Smooth muscle cell (in vitro differentiated cells): Measurements from ENCODE around the gene IQGAP2. TPM values are rescaled to one million over a fixed set of nuclear protein-coding genes. Genes with fewer than 3 reads are reported as not detected.

ENCODE experiments used
- DNase-seq: peaks from one replicate; lab custom pipeline; 2025; ENCODE audit not compliant: unreplicated experiment; lab: John Stamatoyannopoulos, UW
- H2AFZ ChIP-seq: fragments of 200-600 bp; sonication (generic); 2 replicates; pipeline ENCODE4 v1.6.0; 2016; ENCODE audit warnings: antibody characterized with exemption, low read depth, mild to moderate bottlenecking
- H3F3A ChIP-seq: fragments of 200-600 bp; sonication (generic); 2 replicates; pipeline ENCODE4 v1.6.0; 2017; ENCODE audit warnings: antibody characterized with exemption, low read depth
- H3K27ac ChIP-seq: fragments of 200-600 bp; sonication (generic); 2 replicates; pipeline ENCODE4 v1.5.1; 2016; ENCODE audit warnings: low read depth, mild to moderate bottlenecking
- H3K27me3 ChIP-seq: fragments of 200-600 bp; sonication (generic); 2 replicates; pipeline ENCODE4 v1.6.1; 2016; ENCODE audit warnings: low read depth, mild to moderate bottlenecking
- H3K36me3 ChIP-seq: fragments of 200-600 bp; sonication (generic); 2 replicates; pipeline ENCODE4 v1.5.1; 2016; ENCODE audit warnings: low read depth
- H3K4me1 ChIP-seq: fragments of 200-600 bp; sonication (generic); 2 replicates; pipeline ENCODE4 v1.5.1; 2016; ENCODE audit warnings: low read depth
- H3K4me2 ChIP-seq: fragments of 200-600 bp; sonication (generic); 2 replicates; pipeline ENCODE4 v1.6.0; 2016; ENCODE audit warnings: mild to moderate bottlenecking
- H3K4me3 ChIP-seq: fragments of 200-600 bp; sonication (generic); 2 replicates; pipeline ENCODE4 v1.5.1; 2016; ENCODE audit warnings: mild to moderate bottlenecking
- H3K79me2 ChIP-seq: fragments of 200-600 bp; sonication (generic); 2 replicates; pipeline ENCODE4 v1.6.0; 2016; ENCODE audit warnings: low read depth, mild to moderate bottlenecking
- H3K9ac ChIP-seq: fragments of 200-600 bp; sonication (generic); 2 replicates; pipeline ENCODE4 v1.6.0; 2016; ENCODE audit warnings: low read depth
- H3K9me3 ChIP-seq: fragments of 200-600 bp; sonication (generic); replicated peaks from 2 replicates; pipeline ENCODE4 v1.5.1; 2016; ENCODE audit warnings: low read depth
- H4K20me1 ChIP-seq: fragments of 200-600 bp; sonication (generic); 2 replicates; pipeline ENCODE4 v1.6.0; 2016; ENCODE audit warnings: low read depth
- WGBS: methylation state at CpG from one replicate; pipeline ENCODE4 v1.1.7; 2016; ENCODE audit warnings: low lambda C conversion rate; 5-methylcytosine and 5-hydroxymethylcytosine counted together
- polyA plus RNA-seq: library from polyadenylated mRNA; unstranded; fragments of >200 nt; fragmentation: Nextera tagmentation; extraction: Ambion mirVana; gene quantifications from 2 replicates; pipeline ENCODE4 v1.2.1, GENCODE V29; 2016
- total RNA-seq: library from RNA; depleted of rRNA; stranded (reverse); fragments of >200 nt; gene quantifications from 2 replicates; pipeline ENCODE4 v1.2.3, GENCODE V29; 2014
- TF ChIP-seq, protein P1 (sequence below): fragments of 200-600 bp; sonication (generic); IDR thresholded peaks from 2 replicates; pipeline ENCODE4 v1.5.1; 2017; ENCODE audit warnings: borderline replicate concordance, mild to moderate bottlenecking, antibody characterized with exemption; ENCODE audit not compliant: insufficient read depth, poor library complexity, severe bottlenecking

The IQGAP2 gene
- total and polyA plus RNA-seq, 2 experiments from 2014 or later: 7.3 to 16.6 TPM

DNA sequence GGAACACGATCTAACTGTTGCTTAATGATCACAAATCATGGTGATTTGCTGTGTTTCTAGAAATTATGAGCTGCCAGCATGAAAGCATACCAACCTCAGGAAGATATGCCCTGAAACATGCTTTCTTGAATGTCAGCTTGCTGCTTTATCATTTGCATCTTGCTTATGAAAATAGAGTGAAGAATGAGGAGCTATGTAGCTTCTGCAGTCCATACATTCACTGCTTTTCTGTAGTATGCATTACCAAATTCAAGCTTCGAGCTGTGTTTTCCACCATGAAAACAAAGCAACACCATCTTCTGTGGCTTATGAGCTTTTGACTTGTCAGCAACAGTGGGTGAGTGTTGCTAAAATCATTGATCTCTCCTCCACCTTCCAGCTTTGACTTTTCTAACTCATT is 203.6 kb downstream of the IQGAP2 start:
- no peaks in the 10 kb centered on the region for H3K27me3 ChIP-seq
- H3K4me1 ChIP-seq: peaks cover 16% of the 10 kb centered on the region
- no peak overlapping the region for H3K9ac ChIP-seq
- no peaks in the 10 kb centered on the region for H3K36me3 ChIP-seq
- TF ChIP-seq, protein P1, sequence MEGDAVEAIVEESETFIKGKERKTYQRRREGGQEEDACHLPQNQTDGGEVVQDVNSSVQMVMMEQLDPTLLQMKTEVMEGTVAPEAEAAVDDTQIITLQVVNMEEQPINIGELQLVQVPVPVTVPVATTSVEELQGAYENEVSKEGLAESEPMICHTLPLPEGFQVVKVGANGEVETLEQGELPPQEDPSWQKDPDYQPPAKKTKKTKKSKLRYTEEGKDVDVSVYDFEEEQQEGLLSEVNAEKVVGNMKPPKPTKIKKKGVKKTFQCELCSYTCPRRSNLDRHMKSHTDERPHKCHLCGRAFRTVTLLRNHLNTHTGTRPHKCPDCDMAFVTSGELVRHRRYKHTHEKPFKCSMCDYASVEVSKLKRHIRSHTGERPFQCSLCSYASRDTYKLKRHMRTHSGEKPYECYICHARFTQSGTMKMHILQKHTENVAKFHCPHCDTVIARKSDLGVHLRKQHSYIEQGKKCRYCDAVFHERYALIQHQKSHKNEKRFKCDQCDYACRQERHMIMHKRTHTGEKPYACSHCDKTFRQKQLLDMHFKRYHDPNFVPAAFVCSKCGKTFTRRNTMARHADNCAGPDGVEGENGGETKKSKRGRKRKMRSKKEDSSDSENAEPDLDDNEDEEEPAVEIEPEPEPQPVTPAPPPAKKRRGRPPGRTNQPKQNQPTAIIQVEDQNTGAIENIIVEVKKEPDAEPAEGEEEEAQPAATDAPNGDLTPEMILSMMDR: no peak
- no peaks in the 10 kb centered on the region for H3K9me3 ChIP-seq
- peak overlapping the region; percentile 15 for H3K27ac ChIP-seq
- peak overlapping the region; percentile 63 for H3K4me2 ChIP-seq
- 73% methylated on average over 2 of the region's 2 CpGs for WGBS
- DNase-seq: no peak
- no peaks in the 10 kb centered on the region for H3K79me2 ChIP-seq
- H4K20me1 ChIP-seq: no peaks in the 10 kb centered on the region
- no peak overlapping the region for H3K4me3 ChIP-seq
- H2AFZ ChIP-seq: peak overlapping the region; percentile 64
- no peaks in the 10 kb centered on the region for H3F3A ChIP-seq

GRCh38 chr5:76607353-76607871 is 204.3 kb downstream of the IQGAP2 start:
- no peaks in the 10 kb centered on the region for H4K20me1 ChIP-seq
- H3K36me3 ChIP-seq: no peaks in the 10 kb centered on the region
- H3K4me2 ChIP-seq: peak overlapping the region; percentile 63
- H3K9me3 ChIP-seq: no peaks in the 10 kb centered on the region
- DNase-seq: no peak
- 51% methylated on average over 9 of the region's 9 CpGs for WGBS
- no peak overlapping the region for H3K9ac ChIP-seq
- H3K27ac ChIP-seq: peak overlapping the region; percentile 15
- no peaks in the 10 kb centered on the region for H3K79me2 ChIP-seq
- no peaks in the 10 kb centered on the region for H3K27me3 ChIP-seq
- H3K4me1 ChIP-seq: peaks cover 16% of the 10 kb centered on the region
- H3F3A ChIP-seq: no peaks in the 10 kb centered on the region
- H2AFZ ChIP-seq: peak overlapping the region; percentile 64
- no peak overlapping the region for H3K4me3 ChIP-seq
- TF ChIP-seq, protein P1: no peak

DNA sequence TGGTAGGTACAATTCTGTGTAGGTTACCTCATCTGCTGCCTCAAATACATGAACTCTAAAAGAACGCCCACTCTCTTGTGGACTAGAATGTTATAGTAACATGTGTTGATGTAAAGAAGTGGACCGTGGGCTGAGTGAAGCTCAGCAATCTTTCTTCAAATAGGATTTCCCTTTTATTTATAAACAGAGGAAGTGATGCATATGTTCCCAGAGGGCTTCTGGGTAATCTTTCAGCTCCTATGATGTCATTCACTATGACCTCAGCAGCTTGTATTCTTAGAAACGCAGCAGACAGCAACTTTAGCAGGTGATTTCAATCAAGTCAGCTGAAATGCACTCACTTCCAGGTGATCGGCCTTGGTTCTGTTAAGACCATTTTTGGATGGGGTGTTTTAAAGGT is 205.7 kb downstream of the IQGAP2 start:
- DNase-seq: no peak
- peak overlapping the region; percentile 0 for H3K9ac ChIP-seq
- TF ChIP-seq, protein P1: no peak
- peak overlapping the region; percentile 0 for H2AFZ ChIP-seq
- WGBS: 48% methylated on average over 4 of the region's 4 CpGs
- no peaks in the 10 kb centered on the region for H4K20me1 ChIP-seq
- H3F3A ChIP-seq: no peaks in the 10 kb centered on the region
- no peaks in the 10 kb centered on the region for H3K79me2 ChIP-seq
- peak overlapping the region; percentile 49 for H3K27ac ChIP-seq
- H3K4me3 ChIP-seq: no peak overlapping the region
- H3K9me3 ChIP-seq: no peaks in the 10 kb centered on the region
- no peaks in the 10 kb centered on the region for H3K36me3 ChIP-seq
- H3K27me3 ChIP-seq: no peaks in the 10 kb centered on the region
- H3K4me2 ChIP-seq: no peak overlapping the region
- H3K4me1 ChIP-seq: peaks cover 16% of the 10 kb centered on the region

DNA sequence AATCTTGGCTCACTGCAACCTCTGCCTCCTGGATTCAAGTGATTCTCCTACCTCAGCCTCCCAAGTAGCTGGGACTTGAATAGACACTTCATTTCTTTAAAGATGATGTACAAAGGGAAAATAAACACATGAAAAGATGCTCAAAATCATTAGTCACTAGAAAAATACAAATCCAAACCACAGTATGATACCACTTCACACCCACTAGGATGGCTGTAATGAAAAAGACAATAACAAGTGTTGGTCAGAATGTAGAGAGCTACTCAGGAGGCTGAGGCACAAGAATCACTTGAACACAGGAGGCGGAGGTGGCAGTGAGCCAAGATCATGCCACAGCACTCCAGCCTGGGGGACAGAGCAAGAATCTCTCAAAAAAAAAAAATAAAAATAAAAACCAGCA is 207.1 kb downstream of the IQGAP2 start:
- Histone ChIP-seq H3K4me1 (peaks cover 16% of the 10 kb centered on the region), H3K9ac (no peak overlapping the region), H3K4me2 (no peak overlapping the region), H2AFZ (no peak overlapping the region), H3K27me3 (no peaks in the 10 kb centered on the region), H3K79me2 (no peaks in the 10 kb centered on the region), H4K20me1 (no peaks in the 10 kb centered on the region), H3F3A (no peaks in the 10 kb centered on the region), H3K36me3 (no peaks in the 10 kb centered on the region), H3K27ac (no peak overlapping the region), H3K4me3 (no peak overlapping the region), H3K9me3 (no peaks in the 10 kb centered on the region)
- TF ChIP-seq, protein P1: no peak
- 96% methylated on average over 1 of the region's 1 CpG for WGBS
- no peak for DNase-seq
